MM.1S (cell line): ENCODE results near the gene SHISA5.
A peak's percentile ranks its signal among the peaks of the same experiment; 100 is the strongest.

Source experiments
- DNase-seq: peaks from one replicate; pipeline ENCODE4 v3.0.0-alpha.2; 2015
- H2AFZ ChIP-seq: fragments of 300-600 bp; sonication (generic); 2 replicates; pipeline ENCODE4 v1.6.0; 2016; ENCODE audit warnings: antibody characterized with exemption, low read length
- H3F3A ChIP-seq: fragments of 300-600 bp; sonication (generic); 2 replicates; pipeline ENCODE4 v1.6.1; 2016; ENCODE audit warnings: mild to moderate bottlenecking, antibody characterized with exemption, low read length, moderate library complexity, mixed read lengths; ENCODE audit not compliant: insufficient read depth
- H3K27ac ChIP-seq: fragments of 300-600 bp; sonication (generic); 2 replicates; pipeline ENCODE4 v1.5.1; 2016; ENCODE audit warnings: mild to moderate bottlenecking, low read length
- H3K27me3 ChIP-seq: fragments of 300-600 bp; sonication (generic); replicated peaks from 2 replicates; pipeline ENCODE4 v1.6.0; 2016; ENCODE audit warnings: low read length; ENCODE audit not compliant: insufficient read depth
- H3K36me3 ChIP-seq: fragments of 300-600 bp; sonication (generic); replicated peaks from 2 replicates; pipeline ENCODE4 v1.6.1; 2016; ENCODE audit warnings: mild to moderate bottlenecking, low read length, mixed read lengths; ENCODE audit not compliant: insufficient read depth
- H3K4me1 ChIP-seq: fragments of 300-600 bp; sonication (generic); 2 replicates; pipeline ENCODE4 v1.6.1; 2016; ENCODE audit warnings: low read length, mixed read lengths
- H3K4me2 ChIP-seq: fragments of 300-600 bp; sonication (generic); 2 replicates; pipeline ENCODE4 v1.6.0; 2016; ENCODE audit warnings: low read depth, low read length
- H3K4me3 ChIP-seq: fragments of 300-600 bp; sonication (generic); 2 replicates; pipeline ENCODE4 v1.5.1; 2016; ENCODE audit warnings: low read length, mixed read lengths
- H3K79me2 ChIP-seq: fragments of 300-600 bp; sonication (generic); 2 replicates; pipeline ENCODE4 v1.6.1; 2016; ENCODE audit warnings: mixed run types, low read length, mixed read lengths
- H3K9ac ChIP-seq: fragments of 300-600 bp; sonication (generic); 2 replicates; pipeline ENCODE4 v1.6.1; 2016; ENCODE audit warnings: low read length, mixed read lengths
- H3K9me2 ChIP-seq: fragments of 300-600 bp; sonication (generic); replicated peaks from 2 replicates; pipeline ENCODE4 v1.6.1; 2016; ENCODE audit warnings: mild to moderate bottlenecking, low read length, mixed read lengths; ENCODE audit not compliant: insufficient read depth
- H3K9me3 ChIP-seq: fragments of 300-600 bp; sonication (generic); replicated peaks from 2 replicates; pipeline ENCODE4 v1.6.1; 2016; ENCODE audit warnings: mild to moderate bottlenecking, low read length, mixed read lengths; ENCODE audit not compliant: insufficient read depth
- H4K20me1 ChIP-seq: fragments of 300-600 bp; sonication (generic); 2 replicates; pipeline ENCODE4 v1.6.1; 2016; ENCODE audit warnings: mild to moderate bottlenecking, low read length, moderate library complexity, mixed read lengths; ENCODE audit not compliant: insufficient read depth
- EZH2 ChIP-seq: fragments of 300-600 bp; sonication (generic); optimal IDR thresholded peaks from 2 replicates; pipeline ENCODE3; 2017; ENCODE audit warnings: low read depth, mild to moderate bottlenecking, antibody characterized with exemption, low read length, mixed read lengths
- EZH2phosphoT487 ChIP-seq: fragments of 300-600 bp; sonication (generic); IDR thresholded peaks from 2 replicates; pipeline ENCODE4 v1.6.1; 2018; ENCODE audit warnings: antibody characterized with exemption, low read length
- TF ChIP-seq, protein P1 (sequence below): fragments of 300-600 bp; sonication (generic); IDR thresholded peaks from 2 replicates; pipeline ENCODE4 v1.5.1; 2016; ENCODE audit warnings: antibody characterized with exemption, low read length, mixed read lengths

The SHISA5 gene

DNA sequence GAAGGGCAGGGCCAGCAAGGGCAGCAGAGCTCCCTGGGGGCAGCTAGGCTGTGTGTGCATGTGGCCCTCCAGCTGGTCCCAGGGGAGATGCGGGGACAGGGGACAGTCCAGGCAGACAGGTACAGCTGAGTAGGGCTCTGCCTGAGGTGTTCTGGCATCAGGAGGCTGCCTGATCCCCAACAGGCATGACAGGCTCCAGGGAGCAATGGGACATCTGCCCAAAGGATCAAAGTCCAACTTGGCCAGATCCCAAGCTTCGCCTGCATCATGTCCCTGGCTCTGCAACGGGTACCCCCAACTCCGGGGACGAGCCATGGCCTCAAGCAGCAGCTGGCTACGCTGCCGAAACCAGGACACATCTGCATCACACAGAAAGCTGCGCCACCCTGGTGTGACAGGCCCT, 35.6 kb downstream of the SHISA5 start:
- peak overlapping the region; percentile 11; the same call in 1 of the 2 replicates for H3K27ac ChIP-seq

DNA sequence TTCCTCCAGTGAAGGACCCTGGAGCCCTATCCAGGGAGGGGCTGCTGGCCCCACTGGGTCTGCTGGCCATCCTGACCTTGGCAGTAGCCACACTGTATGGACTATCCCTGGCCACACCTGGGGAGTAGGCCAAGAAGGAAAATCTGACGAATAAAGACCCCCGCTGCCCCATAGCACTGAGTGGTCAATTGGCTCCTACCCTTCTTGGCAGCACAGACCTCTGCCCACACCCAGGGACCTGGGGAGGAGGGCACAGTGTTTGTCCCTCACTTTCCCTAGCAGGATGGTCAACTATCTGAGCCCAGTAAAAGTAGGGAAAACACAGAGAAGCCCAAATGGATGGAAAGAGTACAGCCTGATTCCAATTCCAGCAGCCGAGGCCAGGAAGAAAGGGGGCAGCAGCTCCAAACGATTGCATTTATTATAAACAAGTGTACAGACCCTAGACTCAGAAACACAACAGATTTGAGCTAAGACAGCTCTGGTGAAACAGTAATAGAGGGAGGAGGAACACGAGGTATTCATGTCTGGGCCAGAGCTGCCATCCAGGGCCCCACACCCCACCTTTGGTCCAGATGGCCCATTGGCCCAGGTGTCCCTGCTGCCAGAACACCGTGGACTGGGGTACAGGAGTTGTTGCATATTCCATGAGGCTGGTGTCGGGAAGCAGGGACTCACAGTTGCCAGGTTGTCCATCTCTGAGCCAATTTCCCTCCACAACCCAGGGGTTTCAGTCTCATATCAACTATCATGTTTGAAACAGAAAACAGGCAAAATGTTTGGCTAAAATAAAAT, 36.3 kb downstream of the SHISA5 start:
- H3K9ac ChIP-seq: peak overlapping the region; percentile 93; the same call in 1 of the 2 replicates
- no peaks in the 10 kb centered on the region for H3K9me2 ChIP-seq
- peak overlapping the region; percentile 91 for H3K4me3 ChIP-seq
- peaks cover 21% of the 10 kb centered on the region for H3K4me1 ChIP-seq
- H3K9me3 ChIP-seq: no peaks in the 10 kb centered on the region
- H3K79me2 ChIP-seq: peaks cover 63% of the 10 kb centered on the region
- TF ChIP-seq, protein P1, sequence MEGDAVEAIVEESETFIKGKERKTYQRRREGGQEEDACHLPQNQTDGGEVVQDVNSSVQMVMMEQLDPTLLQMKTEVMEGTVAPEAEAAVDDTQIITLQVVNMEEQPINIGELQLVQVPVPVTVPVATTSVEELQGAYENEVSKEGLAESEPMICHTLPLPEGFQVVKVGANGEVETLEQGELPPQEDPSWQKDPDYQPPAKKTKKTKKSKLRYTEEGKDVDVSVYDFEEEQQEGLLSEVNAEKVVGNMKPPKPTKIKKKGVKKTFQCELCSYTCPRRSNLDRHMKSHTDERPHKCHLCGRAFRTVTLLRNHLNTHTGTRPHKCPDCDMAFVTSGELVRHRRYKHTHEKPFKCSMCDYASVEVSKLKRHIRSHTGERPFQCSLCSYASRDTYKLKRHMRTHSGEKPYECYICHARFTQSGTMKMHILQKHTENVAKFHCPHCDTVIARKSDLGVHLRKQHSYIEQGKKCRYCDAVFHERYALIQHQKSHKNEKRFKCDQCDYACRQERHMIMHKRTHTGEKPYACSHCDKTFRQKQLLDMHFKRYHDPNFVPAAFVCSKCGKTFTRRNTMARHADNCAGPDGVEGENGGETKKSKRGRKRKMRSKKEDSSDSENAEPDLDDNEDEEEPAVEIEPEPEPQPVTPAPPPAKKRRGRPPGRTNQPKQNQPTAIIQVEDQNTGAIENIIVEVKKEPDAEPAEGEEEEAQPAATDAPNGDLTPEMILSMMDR: no peak
- TF ChIP-seq EZH2: no peak
- TF ChIP-seq EZH2phosphoT487: no peak
- no peaks in the 10 kb centered on the region for H3K36me3 ChIP-seq
- H3K27ac ChIP-seq: peak overlapping the region; percentile 11; the same call in 1 of the 2 replicates
- H3F3A ChIP-seq: peaks cover 7% of the 10 kb centered on the region; the same call in 1 of the 2 replicates
- no peak overlapping the region for H2AFZ ChIP-seq
- no peak for DNase-seq
- H3K27me3 ChIP-seq: no peaks in the 10 kb centered on the region
- H4K20me1 ChIP-seq: no peaks in the 10 kb centered on the region
- peak overlapping the region; percentile 94 for H3K4me2 ChIP-seq

More for the DNA sequence above, 35.6 kb downstream of the SHISA5 start:
- Histone ChIP-seq H3K27me3 (no peaks in the 10 kb centered on the region), H3K9me2 (no peaks in the 10 kb centered on the region), H3K4me3 (no peak overlapping the region), H3F3A (peaks cover 7% of the 10 kb centered on the region; the same call in 1 of the 2 replicates), H3K4me1 (peaks cover 23% of the 10 kb centered on the region), H3K36me3 (no peaks in the 10 kb centered on the region), H3K4me2 (no peak overlapping the region; the same call in 1 of the 2 replicates), H2AFZ (no peak overlapping the region), H3K79me2 (peaks cover 63% of the 10 kb centered on the region), H4K20me1 (no peaks in the 10 kb centered on the region), H3K9ac (no peak overlapping the region), H3K9me3 (no peaks in the 10 kb centered on the region)
- no peak for DNase-seq
- TF ChIP-seq EZH2 (no peak), EZH2phosphoT487 (no peak)
- TF ChIP-seq, protein P1: no peak

DNA sequence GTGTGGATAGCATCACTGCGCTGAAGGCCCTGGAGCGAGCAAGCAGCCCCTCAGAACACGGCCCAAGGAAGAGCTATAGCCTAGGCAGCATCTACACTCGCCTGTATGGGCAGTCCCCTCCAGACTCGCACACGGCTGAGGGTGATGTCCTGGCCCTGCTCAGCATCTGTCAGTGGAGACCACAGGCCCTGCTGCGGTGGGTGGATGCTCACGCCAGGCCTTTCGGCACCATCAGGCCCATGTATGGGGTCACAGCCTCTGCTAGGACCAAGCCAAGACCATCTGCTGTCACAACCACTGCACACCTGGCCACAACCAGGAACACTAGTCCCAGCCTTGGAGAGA, 36.9 kb downstream of the SHISA5 start:
- peak overlapping the region; percentile 84; the same call in 1 of the 2 replicates for H3K27ac ChIP-seq
- H3K4me1 ChIP-seq: peaks cover 21% of the 10 kb centered on the region
- H4K20me1 ChIP-seq: no peaks in the 10 kb centered on the region
- H3K36me3 ChIP-seq: no peaks in the 10 kb centered on the region
- H2AFZ ChIP-seq: no peak overlapping the region
- peak overlapping the region; percentile 94 for H3K4me2 ChIP-seq
- H3K4me3 ChIP-seq: peak overlapping the region; percentile 91
- no peaks in the 10 kb centered on the region for H3K27me3 ChIP-seq
- peak overlapping the region; percentile 93 for H3K9ac ChIP-seq
- H3K79me2 ChIP-seq: peaks cover 60% of the 10 kb centered on the region
- H3K9me3 ChIP-seq: no peaks in the 10 kb centered on the region
- TF ChIP-seq EZH2phosphoT487 (no peak), EZH2 (no peak)
- no peak for DNase-seq
- H3F3A ChIP-seq: peaks cover 3% of the 10 kb centered on the region; the same call in 1 of the 2 replicates
- H3K9me2 ChIP-seq: no peaks in the 10 kb centered on the region
